RCC 7860 (cell line): Measurements from ENCODE around the gene LAMB1.
A peak's percentile ranks its signal among the peaks of the same experiment; 100 is the strongest.

Experiments
- DNase-seq: peaks from one replicate; pipeline ENCODE4 v3.0.0-alpha.2; 2015; ENCODE audit warnings: low spot score
- FAIRE-seq: peaks from 2 replicates; lab custom pipeline; 2012; peaks lifted over from hg19 to GRCh38; lab: Jason Lieb, UNC

LAMB1 gene

DNA sequence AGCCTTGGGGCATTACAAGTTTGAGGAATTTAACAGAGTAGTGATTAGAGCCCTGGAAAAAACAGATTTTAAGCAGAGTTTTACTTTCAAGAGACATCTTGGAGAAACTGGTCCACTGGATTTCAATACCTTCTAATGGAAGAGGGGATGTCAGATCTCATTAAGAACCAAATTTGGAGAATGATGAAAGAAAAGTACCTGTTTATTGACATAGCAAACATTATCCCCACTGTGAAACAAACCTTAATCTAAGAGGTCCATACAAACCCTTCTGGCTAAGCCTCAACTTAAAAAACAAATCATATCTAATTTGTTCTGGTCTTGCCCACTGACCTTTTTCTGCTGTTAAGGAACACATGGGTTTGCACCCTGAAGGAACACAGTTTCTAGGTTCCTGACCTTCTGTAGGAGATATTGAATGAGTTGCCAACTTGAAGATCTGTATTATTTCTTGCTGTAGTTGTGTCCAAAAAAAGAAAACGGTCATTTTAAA lies 53.5 kb downstream of the LAMB1 start:
- no peak for DNase-seq
- FAIRE-seq, result no peak

DNA sequence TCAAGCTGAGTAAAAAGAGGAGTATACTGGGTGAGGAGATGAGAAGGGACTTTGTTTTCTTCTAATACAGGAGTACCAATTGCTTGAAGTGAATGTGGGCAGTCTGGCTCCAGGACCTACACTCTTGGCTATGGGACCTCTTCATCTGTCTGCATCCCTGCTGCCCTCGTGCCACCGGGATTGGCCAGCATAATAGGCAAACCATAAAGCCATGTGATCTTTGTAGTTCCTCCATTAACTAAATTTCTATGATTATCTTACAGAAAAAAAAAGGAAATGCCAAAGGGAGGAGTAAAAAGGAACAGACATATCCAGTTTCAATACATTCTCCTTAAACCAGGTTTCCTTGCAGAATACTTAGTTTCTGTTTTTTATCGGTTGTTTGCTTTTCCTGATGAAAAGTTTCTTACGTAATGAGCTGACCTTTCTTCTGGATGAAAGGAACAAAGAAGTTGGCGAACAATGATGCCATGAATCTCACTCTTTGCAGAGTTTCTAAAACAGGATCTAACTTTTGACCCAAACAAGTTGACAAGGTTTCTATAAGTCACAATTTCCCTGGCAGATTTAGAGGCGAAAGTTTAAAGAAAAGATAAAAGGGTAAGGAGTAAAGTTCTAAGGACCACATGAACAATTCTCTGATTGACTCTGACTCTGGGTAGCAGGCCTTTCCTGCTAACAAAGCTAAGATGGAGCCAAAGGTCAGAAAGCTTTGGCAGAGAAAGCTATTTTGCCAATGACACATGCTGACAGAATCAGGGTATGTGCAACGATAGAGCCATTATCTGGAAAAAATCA lies 54.1 kb downstream of the LAMB1 start:
- DNase-seq (no peak), FAIRE-seq (no peak)

DNA sequence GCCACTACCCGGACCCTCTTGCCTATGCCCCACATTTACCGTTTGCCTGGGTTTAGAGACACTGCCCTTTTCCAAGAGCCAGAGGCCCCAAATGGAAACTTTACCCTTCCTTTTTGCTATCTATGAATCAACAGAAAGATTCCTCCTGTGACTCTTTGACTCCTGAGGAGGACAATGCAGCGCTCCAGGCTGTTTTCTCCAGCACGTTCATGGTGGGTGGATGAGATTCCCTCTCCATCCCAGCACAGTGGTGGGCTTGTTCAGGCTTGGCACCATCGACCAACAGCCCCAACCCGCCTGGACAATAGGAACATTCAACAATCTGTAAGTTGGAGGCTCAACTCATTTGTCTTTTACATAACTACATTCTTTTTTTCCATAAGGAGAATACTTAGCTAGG lies 56.1 kb downstream of the LAMB1 start:
- FAIRE-seq (no peak), DNase-seq (no peak)

- no peak for FAIRE-seq
- no peak for DNase-seq
These were observed 56.5 kb downstream of the LAMB1 start for GRCh38 chr7:107946451-107946850.

GRCh38 chr7:107945332-107945731 lies 57.6 kb downstream of the LAMB1 start:
- FAIRE-seq (no peak), DNase-seq (no peak)

- FAIRE-seq, result no peak
These were observed 58.4 kb downstream of the LAMB1 start for GRCh38 chr7:107944411-107945169.

GRCh38 chr7:107943018-107943417 lies 59.9 kb downstream of the LAMB1 start:
- FAIRE-seq (no peak), DNase-seq (no peak)

More at GRCh38 chr7:107944411-107945169, 58.4 kb downstream of the LAMB1 start:
- no peak for DNase-seq

GRCh38 chr7:107940951-107941350 lies 62.0 kb downstream of the LAMB1 start:
- no peak for DNase-seq
- FAIRE-seq, result no peak

DNA sequence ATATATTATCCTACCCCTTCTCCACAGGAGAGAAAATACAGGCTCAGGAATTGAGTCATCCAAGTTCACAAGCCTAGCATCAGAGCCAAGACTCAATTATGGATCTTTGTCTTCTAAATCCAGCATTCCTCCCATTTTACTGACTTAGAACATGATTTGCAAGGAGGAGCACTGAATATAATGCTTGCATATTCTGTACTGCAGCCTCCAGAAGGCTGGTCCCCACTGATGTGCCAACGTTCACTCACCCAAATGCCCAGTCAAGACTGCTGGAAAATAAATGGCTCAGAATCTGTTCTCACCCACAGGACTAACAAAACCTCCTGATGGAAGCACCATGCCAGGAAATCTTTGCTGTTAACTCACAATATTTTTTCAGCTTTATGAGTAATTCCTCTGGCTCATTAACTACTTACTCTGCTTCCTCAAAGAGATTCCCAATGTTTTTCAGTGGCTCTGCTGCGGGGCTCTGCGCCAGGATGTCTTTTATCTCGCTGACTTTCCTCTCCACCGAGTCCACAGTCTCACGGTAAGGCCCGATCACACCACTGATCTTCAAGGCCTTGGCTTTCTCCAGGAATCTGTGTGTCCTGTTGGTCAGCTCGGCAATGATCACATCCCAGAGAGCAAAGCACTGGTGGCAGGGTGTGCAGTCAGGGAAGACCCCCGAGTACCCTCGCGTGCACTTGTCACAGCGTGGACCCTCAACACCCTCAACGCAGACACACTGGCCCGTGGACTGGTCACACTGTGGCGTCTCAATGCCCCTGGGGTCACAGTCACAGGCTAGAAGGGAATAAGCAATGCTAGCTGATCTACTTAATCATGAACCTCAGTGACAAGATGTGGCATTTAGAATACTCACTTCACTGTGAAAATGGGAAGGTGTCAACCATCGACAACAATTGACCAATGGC lies 63.1 kb downstream of the LAMB1 start:
- DNase-seq, result peak; percentile 63
- peak; percentile 37 for FAIRE-seq

DNA sequence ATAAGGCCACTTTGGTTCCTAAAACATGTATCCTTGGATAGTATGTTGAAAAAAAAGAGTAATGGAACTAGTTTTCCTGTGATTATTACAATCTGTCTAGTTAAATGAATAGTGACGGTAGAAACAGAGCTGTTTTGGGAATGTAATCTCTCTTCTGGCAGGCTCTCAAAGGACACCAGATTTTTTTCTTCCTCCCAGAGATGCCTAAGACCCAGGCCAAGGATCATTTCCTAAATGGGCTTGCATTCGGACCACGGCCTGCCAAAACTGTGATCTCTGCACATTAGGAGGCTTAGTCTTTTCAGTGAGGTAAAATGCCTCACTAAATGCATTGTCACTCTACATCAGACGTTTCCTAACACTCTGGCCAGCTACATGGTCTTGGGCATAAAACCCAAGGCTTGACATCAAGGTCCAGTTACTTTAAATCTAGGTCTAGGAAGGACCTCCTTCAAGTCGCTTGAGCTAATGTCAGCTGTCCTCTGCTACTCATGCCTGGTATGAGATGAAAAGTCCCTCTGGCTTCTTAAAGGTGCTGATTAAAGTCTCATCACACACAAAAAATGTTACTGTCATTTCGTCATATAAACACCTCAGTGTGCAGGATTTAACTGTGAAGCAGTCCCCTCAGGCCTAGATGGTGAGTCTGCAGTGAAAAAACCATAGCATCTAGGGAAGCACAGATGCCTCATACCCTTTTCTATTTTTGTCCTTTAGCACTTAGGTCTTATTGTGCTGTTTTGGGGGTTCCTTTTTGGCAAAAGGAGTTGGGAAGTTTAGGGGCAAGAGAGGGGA lies 64.3 kb downstream of the LAMB1 start:
- no peak for FAIRE-seq
- no peak for DNase-seq

- DNase-seq (no peak), FAIRE-seq (no peak)
These were observed 65.4 kb downstream of the LAMB1 start for GRCh38 chr7:107937531-107937930.

- FAIRE-seq (no peak), DNase-seq (no peak)
These were observed 66.6 kb downstream of the LAMB1 start for GRCh38 chr7:107936312-107936711.

- DNase-seq (no peak), FAIRE-seq (no peak)
These were observed 67.8 kb downstream of the LAMB1 start for GRCh38 chr7:107934991-107935770.

DNA sequence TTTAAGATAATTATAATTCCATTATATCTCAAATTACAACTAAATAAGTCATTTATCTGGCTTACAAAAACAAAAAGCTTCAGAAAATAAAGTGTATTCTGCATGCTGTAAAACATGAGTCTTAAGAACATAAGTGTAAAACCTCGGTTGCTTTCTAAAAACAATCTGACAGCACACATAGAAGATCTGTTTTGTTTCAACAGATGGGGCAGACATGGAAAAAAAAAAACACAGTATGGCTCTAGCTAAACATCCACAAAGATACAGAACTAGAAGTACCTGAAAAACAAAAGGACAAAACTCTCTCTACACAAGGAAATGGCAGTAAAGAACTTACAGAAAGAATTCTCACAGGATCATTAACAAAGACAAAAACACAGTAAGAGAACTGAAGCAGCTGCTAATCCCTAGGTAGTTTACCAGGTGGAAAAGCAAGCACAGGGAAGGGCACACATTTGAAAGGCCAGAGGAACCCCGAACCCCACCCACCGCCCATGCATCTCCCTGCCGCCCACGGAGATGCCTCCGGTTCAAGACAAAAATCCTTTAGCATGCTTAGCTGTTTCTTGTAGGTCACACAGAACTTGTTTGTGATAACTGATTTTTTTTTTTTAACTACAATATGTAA lies 69.5 kb downstream of the LAMB1 start:
- DNase-seq, result no peak
- FAIRE-seq, result peak; percentile 68

DNA sequence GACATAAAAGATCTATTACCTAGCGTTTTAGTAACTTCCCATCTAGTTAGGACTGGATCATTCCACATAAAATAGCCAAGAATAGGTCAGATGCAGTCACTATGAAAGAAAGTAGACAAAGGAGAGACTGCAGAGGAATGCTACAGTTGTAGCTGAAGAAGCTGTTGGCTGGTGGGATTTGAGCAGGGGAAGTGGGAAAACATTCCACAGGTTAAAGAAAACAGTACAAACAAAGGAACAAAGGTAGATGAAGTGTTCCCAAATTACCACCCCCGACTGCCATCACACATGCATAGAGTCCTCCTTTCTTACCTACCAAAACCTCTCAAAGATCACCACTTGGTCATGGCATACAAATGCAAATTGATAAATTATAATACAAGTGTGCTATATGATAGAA lies 70.2 kb downstream of the LAMB1 start:
- FAIRE-seq (no peak), DNase-seq (no peak)

GRCh38 chr7:107931740-107932515 lies 71.0 kb downstream of the LAMB1 start:
- no peak for FAIRE-seq
- DNase-seq, result no peak

- FAIRE-seq, result no peak
These were observed 76.5 kb downstream of the LAMB1 start for GRCh38 chr7:107926481-107926880.

DNA sequence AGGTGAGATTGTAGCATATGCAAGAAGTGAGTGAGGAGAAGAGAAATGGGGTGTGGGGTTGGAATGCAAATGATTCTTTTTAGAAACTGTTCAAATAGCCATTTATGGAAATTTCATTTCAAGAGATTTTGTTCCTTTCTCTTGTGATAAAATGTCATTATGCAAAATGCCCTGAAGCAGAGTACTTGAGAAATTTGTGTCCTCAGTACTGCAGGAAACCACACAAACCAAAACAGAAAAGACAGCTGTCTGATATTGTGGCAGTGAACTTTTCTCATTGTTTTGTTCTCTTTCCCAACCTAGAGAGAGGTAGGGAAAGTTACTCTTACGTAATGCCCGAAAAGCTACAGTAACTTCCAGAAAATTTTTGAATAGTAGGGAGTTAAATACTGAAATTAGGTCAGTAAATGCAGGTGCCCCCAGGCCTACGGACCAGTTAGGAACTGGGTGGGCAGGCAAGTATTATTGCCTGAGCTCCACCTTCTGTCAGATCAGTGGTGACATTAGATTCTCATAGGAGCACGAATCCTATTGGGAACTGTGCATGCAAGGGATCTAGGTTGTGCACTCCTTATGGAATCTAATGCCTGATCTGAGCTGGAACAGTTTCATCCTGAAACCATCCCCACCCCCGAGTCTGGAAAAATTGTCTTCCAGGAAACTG lies 78.0 kb downstream of the LAMB1 start:
- no peak for DNase-seq

More at GRCh38 chr7:107926481-107926880, 76.5 kb downstream of the LAMB1 start:
- no peak for DNase-seq

More for the DNA sequence above, 78.0 kb downstream of the LAMB1 start:
- no peak for FAIRE-seq
